ENCODE data around the gene TTC21A. TPM values are rescaled to one million over a fixed set of nuclear protein-coding genes. Genes with fewer than 3 reads are reported as not detected.

Gene TTC21A
- polyA plus RNA-seq, 1 donor (not counting 4 experiments of a cell fraction or from before 2014, with no cell fraction given) = 1.3 TPM

DNA sequence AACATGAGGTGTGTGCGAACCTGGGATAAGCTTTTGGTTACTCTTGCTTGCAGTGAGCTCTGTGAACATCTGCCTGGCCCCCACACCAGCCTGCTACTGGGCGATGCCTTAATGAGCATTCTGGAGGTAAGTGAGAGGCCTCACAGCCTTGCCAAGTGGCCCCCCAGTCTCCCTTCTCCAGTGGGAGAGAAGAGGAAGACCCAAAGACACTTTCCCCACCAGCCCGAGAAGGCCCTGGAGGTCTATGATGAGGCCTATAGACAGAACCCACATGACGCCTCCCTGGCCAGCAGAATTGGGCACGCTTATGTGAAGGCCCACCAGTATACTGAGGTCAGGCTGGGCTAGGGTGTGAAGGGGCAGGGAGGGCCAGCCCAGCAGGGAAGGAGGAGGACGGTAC, 22.5 kb downstream of the TTC21A start:
- Histone ChIP-seq H3K79me2 (ENCODE audit: control insufficient read depth, insufficient read depth, low read length) (no peaks in the 10 kb centered on the region), H3K4me1 (ENCODE audit: control insufficient read depth, extremely low read depth, insufficient read depth, low read length) (peaks cover 27% of the 10 kb centered on the region), H3K9me3 (ENCODE audit: control insufficient read depth, low read depth, low read length) (no peaks in the 10 kb centered on the region), H3K27ac (ENCODE audit: control insufficient read depth, insufficient read depth, low read length) (no peak overlapping the region), H2AFZ (ENCODE audit: control insufficient read depth, low read length) (no peak overlapping the region), H4K20me1 (ENCODE audit: control insufficient read depth, extremely low read depth, insufficient read depth, low read length) (no peaks in the 10 kb centered on the region), H3K4me3 (ENCODE audit: control insufficient read depth in 2 of 3, extremely low read depth in 1 of 3, insufficient read depth in 2 of 3, low read depth in 1 of 3, low read length in 3 of 3) (no peak overlapping the region), H3K4me2 (ENCODE audit: control insufficient read depth, extremely low read depth, insufficient read depth, low read depth, low read length) (no peak overlapping the region), H3K36me3 (ENCODE audit: control insufficient read depth in 2 of 2, extremely low read depth in 1 of 2, insufficient read depth in 2 of 2, low read length in 2 of 2) (no peaks in the 10 kb centered on the region), H3K9ac (ENCODE audit: control insufficient read depth, extremely low read depth, insufficient read depth, low read length) (no peak overlapping the region), H3K27me3 (ENCODE audit: control insufficient read depth, extremely low read depth, insufficient read depth, low read length) (no peaks in the 10 kb centered on the region), H3K9me1 (ENCODE audit: control insufficient read depth, extremely low read depth, insufficient read depth, low read length) (no peaks in the 10 kb centered on the region)
- dilution Hi-C loops (cut with MboI; ENCODE audit: extremely low pct_ligation_motif_present, low sequenced_read_pairs) = no loop called here
- DNase-seq (ENCODE audit: low read depth, low spot score) = no peak
- no peak for FAIRE-seq
- TF ChIP-seq EZH2 (IDR thresholded peaks at IDR 0.05; ENCODE audit: low read length) = no peak
- TF ChIP-seq, protein P1, sequence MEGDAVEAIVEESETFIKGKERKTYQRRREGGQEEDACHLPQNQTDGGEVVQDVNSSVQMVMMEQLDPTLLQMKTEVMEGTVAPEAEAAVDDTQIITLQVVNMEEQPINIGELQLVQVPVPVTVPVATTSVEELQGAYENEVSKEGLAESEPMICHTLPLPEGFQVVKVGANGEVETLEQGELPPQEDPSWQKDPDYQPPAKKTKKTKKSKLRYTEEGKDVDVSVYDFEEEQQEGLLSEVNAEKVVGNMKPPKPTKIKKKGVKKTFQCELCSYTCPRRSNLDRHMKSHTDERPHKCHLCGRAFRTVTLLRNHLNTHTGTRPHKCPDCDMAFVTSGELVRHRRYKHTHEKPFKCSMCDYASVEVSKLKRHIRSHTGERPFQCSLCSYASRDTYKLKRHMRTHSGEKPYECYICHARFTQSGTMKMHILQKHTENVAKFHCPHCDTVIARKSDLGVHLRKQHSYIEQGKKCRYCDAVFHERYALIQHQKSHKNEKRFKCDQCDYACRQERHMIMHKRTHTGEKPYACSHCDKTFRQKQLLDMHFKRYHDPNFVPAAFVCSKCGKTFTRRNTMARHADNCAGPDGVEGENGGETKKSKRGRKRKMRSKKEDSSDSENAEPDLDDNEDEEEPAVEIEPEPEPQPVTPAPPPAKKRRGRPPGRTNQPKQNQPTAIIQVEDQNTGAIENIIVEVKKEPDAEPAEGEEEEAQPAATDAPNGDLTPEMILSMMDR (optimal IDR thresholded peaks at IDR 0.05 in 1 of 3, IDR thresholded peaks at IDR 0.05 in 1 of 3, conservative IDR thresholded peaks at IDR 0.05 in 1 of 3; ENCODE audit: extremely low read depth in 1 of 3, insufficient read depth in 2 of 3, low read length in 3 of 3) = no peak

GRCh38 chr3:39130693-39131265, 23.3 kb downstream of the TTC21A start:
- Histone ChIP-seq H2AFZ (ENCODE audit: control insufficient read depth, low read length) (no peak overlapping the region), H3K9me1 (ENCODE audit: control insufficient read depth, extremely low read depth, insufficient read depth, low read length) (no peaks in the 10 kb centered on the region), H3K4me1 (ENCODE audit: control insufficient read depth, extremely low read depth, insufficient read depth, low read length) (peaks cover 22% of the 10 kb centered on the region), H3K9me3 (ENCODE audit: control insufficient read depth, low read depth, low read length) (no peaks in the 10 kb centered on the region), H3K4me3 (ENCODE audit: control insufficient read depth in 2 of 3, extremely low read depth in 1 of 3, insufficient read depth in 2 of 3, low read depth in 1 of 3, low read length in 3 of 3) (no peak overlapping the region), H4K20me1 (ENCODE audit: control insufficient read depth, extremely low read depth, insufficient read depth, low read length) (no peaks in the 10 kb centered on the region), H3K27ac (ENCODE audit: control insufficient read depth, insufficient read depth, low read length) (no peak overlapping the region), H3K36me3 (ENCODE audit: control insufficient read depth in 2 of 2, extremely low read depth in 1 of 2, insufficient read depth in 2 of 2, low read length in 2 of 2) (no peaks in the 10 kb centered on the region), H3K9ac (ENCODE audit: control insufficient read depth, extremely low read depth, insufficient read depth, low read length) (no peak overlapping the region), H3K79me2 (ENCODE audit: control insufficient read depth, insufficient read depth, low read length) (no peaks in the 10 kb centered on the region), H3K4me2 (ENCODE audit: control insufficient read depth, extremely low read depth, insufficient read depth, low read depth, low read length) (no peak overlapping the region), H3K27me3 (ENCODE audit: control insufficient read depth, extremely low read depth, insufficient read depth, low read length) (no peaks in the 10 kb centered on the region)
- dilution Hi-C loops (cut with MboI; ENCODE audit: extremely low pct_ligation_motif_present, low sequenced_read_pairs) = no loop called here
- TF ChIP-seq EZH2 (IDR thresholded peaks at IDR 0.05; ENCODE audit: low read length) = no peak
- TF ChIP-seq, protein P1 (optimal IDR thresholded peaks at IDR 0.05 in 1 of 3, IDR thresholded peaks at IDR 0.05 in 1 of 3, conservative IDR thresholded peaks at IDR 0.05 in 1 of 3; ENCODE audit: extremely low read depth in 1 of 3, insufficient read depth in 2 of 3, low read length in 3 of 3) = no peak
- DNase-seq (ENCODE audit: low read depth, low spot score) (no peak), FAIRE-seq (no peak)
